Measurements from ENCODE around the gene CIBAR2.

CIBAR2 gene

GRCh38 chr16:85142771-85143211, 30.5 kb upstream of the CIBAR2 start:
- Histone ChIP-seq H3K27me3 (ENCODE audit: insufficient read depth, low read length) (no peaks in the 10 kb centered on the region), H3K4me3 (ENCODE audit: low read length) (no peak overlapping the region), H3K36me3 (ENCODE audit: insufficient read depth, low read length) (no peaks in the 10 kb centered on the region), H3K9ac (ENCODE audit: low read depth, low read length) (no peak overlapping the region), H3K4me1 (ENCODE audit: insufficient read depth, low read length) (no peaks in the 10 kb centered on the region), H3K9me3 (ENCODE audit: insufficient read depth, low read depth, low read length) (no peaks in the 10 kb centered on the region), H3K27ac (ENCODE audit: low read depth, low read length) (no peak overlapping the region)
- 94% methylated on average over 19 of the region's 19 CpGs for WGBS

GRCh38 chr16:85142129-85142513, 29.8 kb upstream of the CIBAR2 start:
- Histone ChIP-seq H3K36me3 (ENCODE audit: insufficient read depth, low read length) (no peaks in the 10 kb centered on the region), H3K4me3 (ENCODE audit: low read length) (no peak overlapping the region), H3K4me1 (ENCODE audit: insufficient read depth, low read length) (no peaks in the 10 kb centered on the region), H3K27ac (ENCODE audit: low read depth, low read length) (no peak overlapping the region), H3K9ac (ENCODE audit: low read depth, low read length) (no peak overlapping the region), H3K27me3 (ENCODE audit: insufficient read depth, low read length) (no peaks in the 10 kb centered on the region), H3K9me3 (ENCODE audit: insufficient read depth, low read depth, low read length) (no peaks in the 10 kb centered on the region)
- 91% methylated on average over 7 of the region's 7 CpGs for WGBS

- Histone ChIP-seq H3K4me1 (ENCODE audit: insufficient read depth, low read length) (no peaks in the 10 kb centered on the region), H3K9ac (ENCODE audit: low read depth, low read length) (no peak overlapping the region), H3K27ac (ENCODE audit: low read depth, low read length) (no peak overlapping the region), H3K27me3 (ENCODE audit: insufficient read depth, low read length) (no peaks in the 10 kb centered on the region), H3K4me3 (ENCODE audit: low read length) (no peak overlapping the region), H3K36me3 (ENCODE audit: insufficient read depth, low read length) (no peaks in the 10 kb centered on the region), H3K9me3 (ENCODE audit: insufficient read depth, low read depth, low read length) (no peaks in the 10 kb centered on the region)
- WGBS, result 82% methylated on average over 17 of the region's 17 CpGs
Measured at GRCh38 chr16:85141491-85142128, 29.3 kb upstream of the CIBAR2 start.

GRCh38 chr16:85140455-85141012, 28.3 kb upstream of the CIBAR2 start:
- Histone ChIP-seq H3K4me1 (ENCODE audit: insufficient read depth, low read length) (no peaks in the 10 kb centered on the region), H3K27ac (ENCODE audit: low read depth, low read length) (no peak overlapping the region), H3K4me3 (ENCODE audit: low read length) (no peak overlapping the region), H3K9me3 (ENCODE audit: insufficient read depth, low read depth, low read length) (no peaks in the 10 kb centered on the region), H3K9ac (ENCODE audit: low read depth, low read length) (no peak overlapping the region), H3K27me3 (ENCODE audit: insufficient read depth, low read length) (no peaks in the 10 kb centered on the region), H3K36me3 (ENCODE audit: insufficient read depth, low read length) (no peaks in the 10 kb centered on the region)
- 88% methylated on average over 12 of the region's 12 CpGs for WGBS

- Histone ChIP-seq H3K36me3 (ENCODE audit: insufficient read depth, low read length) (no peaks in the 10 kb centered on the region), H3K9me3 (ENCODE audit: insufficient read depth, low read depth, low read length) (no peaks in the 10 kb centered on the region), H3K4me1 (ENCODE audit: insufficient read depth, low read length) (no peaks in the 10 kb centered on the region), H3K9ac (ENCODE audit: low read depth, low read length) (no peak overlapping the region), H3K4me3 (ENCODE audit: low read length) (no peak overlapping the region), H3K27me3 (ENCODE audit: insufficient read depth, low read length) (no peaks in the 10 kb centered on the region), H3K27ac (ENCODE audit: low read depth, low read length) (no peak overlapping the region)
- WGBS, result 86% methylated on average over 9 of the region's 9 CpGs
Measured at GRCh38 chr16:85139881-85140339, 27.6 kb upstream of the CIBAR2 start.

GRCh38 chr16:85138825-85139627, 26.8 kb upstream of the CIBAR2 start:
- no peak overlapping the region for H3K27ac ChIP-seq (ENCODE audit: low read depth, low read length)
- H3K4me3 ChIP-seq (ENCODE audit: low read length), result no peak overlapping the region
- no peaks in the 10 kb centered on the region for H3K27me3 ChIP-seq (ENCODE audit: insufficient read depth, low read length)
- H3K9me3 ChIP-seq (ENCODE audit: insufficient read depth, low read depth, low read length), result no peaks in the 10 kb centered on the region
- no peaks in the 10 kb centered on the region for H3K36me3 ChIP-seq (ENCODE audit: insufficient read depth, low read length)
- H3K4me1 ChIP-seq (ENCODE audit: insufficient read depth, low read length), result no peaks in the 10 kb centered on the region
- no peak overlapping the region for H3K9ac ChIP-seq (ENCODE audit: low read depth, low read length)
- 93% methylated on average over 16 of the region's 16 CpGs for WGBS

GRCh38 chr16:85138073-85138824, 26.0 kb upstream of the CIBAR2 start:
- H3K27me3 ChIP-seq (ENCODE audit: insufficient read depth, low read length), result no peaks in the 10 kb centered on the region
- no peaks in the 10 kb centered on the region for H3K4me1 ChIP-seq (ENCODE audit: insufficient read depth, low read length)
- H3K36me3 ChIP-seq (ENCODE audit: insufficient read depth, low read length), result no peaks in the 10 kb centered on the region
- no peak overlapping the region for H3K27ac ChIP-seq (ENCODE audit: low read depth, low read length)
- no peak overlapping the region for H3K9ac ChIP-seq (ENCODE audit: low read depth, low read length)
- 91% methylated on average over 12 of the region's 12 CpGs for WGBS
- H3K9me3 ChIP-seq (ENCODE audit: insufficient read depth, low read depth, low read length), result no peaks in the 10 kb centered on the region
- no peak overlapping the region for H3K4me3 ChIP-seq (ENCODE audit: low read length)

- Histone ChIP-seq H3K27me3 (ENCODE audit: insufficient read depth, low read length) (no peaks in the 10 kb centered on the region), H3K36me3 (ENCODE audit: insufficient read depth, low read length) (no peaks in the 10 kb centered on the region), H3K4me3 (ENCODE audit: low read length) (no peak overlapping the region), H3K27ac (ENCODE audit: low read depth, low read length) (no peak overlapping the region), H3K4me1 (ENCODE audit: insufficient read depth, low read length) (no peaks in the 10 kb centered on the region), H3K9ac (ENCODE audit: low read depth, low read length) (no peak overlapping the region), H3K9me3 (ENCODE audit: insufficient read depth, low read depth, low read length) (no peaks in the 10 kb centered on the region)
- WGBS, result 82% methylated on average over 29 of the region's 29 CpGs
Measured at GRCh38 chr16:85137323-85138072, 25.2 kb upstream of the CIBAR2 start.

- Histone ChIP-seq H3K9me3 (ENCODE audit: insufficient read depth, low read depth, low read length) (no peaks in the 10 kb centered on the region), H3K36me3 (ENCODE audit: insufficient read depth, low read length) (no peaks in the 10 kb centered on the region), H3K27me3 (ENCODE audit: insufficient read depth, low read length) (no peaks in the 10 kb centered on the region), H3K27ac (ENCODE audit: low read depth, low read length) (no peak overlapping the region), H3K9ac (ENCODE audit: low read depth, low read length) (no peak overlapping the region), H3K4me3 (ENCODE audit: low read length) (no peak overlapping the region), H3K4me1 (ENCODE audit: insufficient read depth, low read length) (no peaks in the 10 kb centered on the region)
- WGBS, result 81% methylated on average over 17 of the region's 17 CpGs
Measured at GRCh38 chr16:85136702-85137322, 24.5 kb upstream of the CIBAR2 start.

- no peak overlapping the region for H3K27ac ChIP-seq (ENCODE audit: low read depth, low read length)
- WGBS, result 58% methylated on average over 12 of the region's 12 CpGs
- H3K4me3 ChIP-seq (ENCODE audit: low read length), result no peak overlapping the region
- no peaks in the 10 kb centered on the region for H3K36me3 ChIP-seq (ENCODE audit: insufficient read depth, low read length)
- H3K9me3 ChIP-seq (ENCODE audit: insufficient read depth, low read depth, low read length), result no peaks in the 10 kb centered on the region
- no peaks in the 10 kb centered on the region for H3K4me1 ChIP-seq (ENCODE audit: insufficient read depth, low read length)
- H3K27me3 ChIP-seq (ENCODE audit: insufficient read depth, low read length), result no peaks in the 10 kb centered on the region
- H3K9ac ChIP-seq (ENCODE audit: low read depth, low read length), result no peak overlapping the region
Measured at GRCh38 chr16:85136213-85136701, 24.0 kb upstream of the CIBAR2 start.

Measured in HUES64 (cell line).